ENCODE data around the gene DGKQ. TPM values are rescaled to one million over a fixed set of nuclear protein-coding genes. Genes with fewer than 3 reads are reported as not detected.

Gene DGKQ
- total RNA-seq, 1 experiment from 2014 or later = 11.8 TPM

DNA sequence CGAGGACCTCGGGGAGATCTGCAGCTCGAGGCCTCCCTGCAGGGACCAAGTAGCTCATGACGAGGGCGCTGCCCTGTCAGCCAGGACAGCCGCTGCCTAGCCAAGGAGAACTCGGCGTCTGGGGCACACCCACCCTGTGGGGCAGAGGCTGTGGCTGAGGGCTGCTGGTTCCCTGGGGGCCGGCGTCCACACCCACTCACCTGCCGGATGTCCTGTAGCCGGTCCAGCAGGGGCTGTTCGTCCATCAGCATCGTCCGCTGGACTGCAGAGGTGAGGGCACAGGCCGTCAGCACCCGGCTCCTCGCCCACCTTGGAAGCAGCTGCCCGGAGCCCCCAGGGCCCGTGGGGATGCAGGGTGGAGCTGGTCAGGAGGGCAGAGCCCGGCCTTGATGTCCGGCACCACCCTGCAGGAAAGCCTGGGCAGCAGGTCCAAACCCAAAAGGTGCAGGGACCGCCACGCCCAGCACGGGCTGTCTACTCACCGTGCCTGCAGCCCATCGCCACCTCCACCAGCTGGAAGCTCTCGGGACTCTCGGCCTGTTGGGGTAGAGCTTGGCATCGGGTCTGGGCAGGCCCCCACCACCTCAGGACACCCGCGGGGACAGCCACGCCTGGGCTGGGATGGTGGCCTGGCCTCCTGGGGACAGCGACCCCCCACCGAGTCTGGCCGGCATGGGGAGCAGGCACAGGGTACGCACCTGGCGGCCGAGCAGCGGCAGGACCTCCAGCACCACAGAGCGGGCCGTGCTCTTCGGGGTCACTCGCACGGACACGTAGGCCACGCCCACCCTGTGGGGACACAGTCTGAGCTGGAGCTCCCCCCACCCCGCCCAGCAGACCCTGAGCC is 6.9 kb downstream of the DGKQ start:
- TF ChIP-seq CTCF (IDR thresholded peaks at IDR 0.05; ENCODE audit: unreplicated experiment) = no peak
- no TSS peak for BruUV-seq (replicated peaks)
- H3K36me3 Mint-ChIP-seq (ENCODE audit: insufficient read depth, unreplicated experiment) = peaks cover 9% of the 10 kb centered on the region
- no peaks in the 10 kb centered on the region for H3K27me3 Mint-ChIP-seq (ENCODE audit: unreplicated experiment)
- no peak overlapping the region for H3K27ac Mint-ChIP-seq (ENCODE audit: unreplicated experiment)
- H3K9me3 Mint-ChIP-seq (ENCODE audit: low read depth, unreplicated experiment) = no peaks in the 10 kb centered on the region
- intact Hi-C loops (cut with micrococcal nuclease; ENCODE audit: unreplicated experiment) = no loop called here
- no peak for DNase-seq
- H3K4me3 Mint-ChIP-seq (ENCODE audit: low read depth, unreplicated experiment) = no peak overlapping the region
- CTCF ChIA-PET = no interaction called here
- peaks cover 7% of the 10 kb centered on the region for H3K4me1 Mint-ChIP-seq (ENCODE audit: low read depth, unreplicated experiment)

GRCh38 chr4:965766-966134 is 7.6 kb downstream of the DGKQ start:
- TF ChIP-seq CTCF (IDR thresholded peaks at IDR 0.05; ENCODE audit: unreplicated experiment) = no peak
- no TSS peak for BruUV-seq (replicated peaks)
- Mint-ChIP-seq H3K27me3 (ENCODE audit: unreplicated experiment) (no peaks in the 10 kb centered on the region), H3K36me3 (ENCODE audit: insufficient read depth, unreplicated experiment) (peaks cover 9% of the 10 kb centered on the region), H3K4me3 (ENCODE audit: low read depth, unreplicated experiment) (no peak overlapping the region), H3K9me3 (ENCODE audit: low read depth, unreplicated experiment) (no peaks in the 10 kb centered on the region), H3K27ac (ENCODE audit: unreplicated experiment) (no peak overlapping the region), H3K4me1 (ENCODE audit: low read depth, unreplicated experiment) (peaks cover 5% of the 10 kb centered on the region)
- CTCF ChIA-PET = no interaction called here
- DNase-seq = no peak
- intact Hi-C loops (cut with micrococcal nuclease; ENCODE audit: unreplicated experiment) = no loop called here

- Mint-ChIP-seq H3K27ac (ENCODE audit: unreplicated experiment) (no peak overlapping the region), H3K4me1 (ENCODE audit: low read depth, unreplicated experiment) (no peaks in the 10 kb centered on the region), H3K36me3 (ENCODE audit: insufficient read depth, unreplicated experiment) (peaks cover 9% of the 10 kb centered on the region), H3K9me3 (ENCODE audit: low read depth, unreplicated experiment) (no peaks in the 10 kb centered on the region), H3K27me3 (ENCODE audit: unreplicated experiment) (no peaks in the 10 kb centered on the region), H3K4me3 (ENCODE audit: low read depth, unreplicated experiment) (no peak overlapping the region)
- BruUV-seq (replicated peaks) = no TSS peak
- no peak for TF ChIP-seq CTCF (IDR thresholded peaks at IDR 0.05; ENCODE audit: unreplicated experiment)
- intact Hi-C loops (cut with micrococcal nuclease; ENCODE audit: unreplicated experiment) = no loop called here
- CTCF ChIA-PET = no interaction called here
- no peak for DNase-seq
Measured at GRCh38 chr4:965048-965765, 8.2 kb downstream of the DGKQ start.

- Mint-ChIP-seq H3K27me3 (ENCODE audit: unreplicated experiment) (no peaks in the 10 kb centered on the region), H3K9me3 (ENCODE audit: low read depth, unreplicated experiment) (no peaks in the 10 kb centered on the region), H3K36me3 (ENCODE audit: insufficient read depth, unreplicated experiment) (peaks cover 14% of the 10 kb centered on the region), H3K4me1 (ENCODE audit: low read depth, unreplicated experiment) (no peaks in the 10 kb centered on the region), H3K27ac (ENCODE audit: unreplicated experiment) (no peak overlapping the region), H3K4me3 (ENCODE audit: low read depth, unreplicated experiment) (no peak overlapping the region)
- intact Hi-C loops (cut with micrococcal nuclease; ENCODE audit: unreplicated experiment) = no loop called here
- DNase-seq = no peak
- TF ChIP-seq CTCF (IDR thresholded peaks at IDR 0.05; ENCODE audit: unreplicated experiment) = no peak
- CTCF ChIA-PET = no interaction called here
- no TSS peak for BruUV-seq (replicated peaks)
Measured at GRCh38 chr4:964346-965025, 8.9 kb downstream of the DGKQ start.
